Stimulated activated CD4-positive, alpha-beta T cell treated with anti-CD3 and anti-CD28 coated beads, TNF-alpha, amount 100 ng/mL, for 24 hours (primary cell): ENCODE data around the gene NAT8L.

ENCODE experiments used
- DNase-seq, 3 experiments: peaks; one replicate each; pipeline ENCODE4 v3.0.0-alpha.2; 2020; ENCODE audit warnings: low read depth in 3 of 3

The NAT8L gene

GRCh38 chr4:2075987-2076907 lies 17.1 kb downstream of the NAT8L start:
- DNase-seq, result no peak

- no peak for DNase-seq
Measured at GRCh38 chr4:2076908-2077536, 17.9 kb downstream of the NAT8L start.

GRCh38 chr4:2077537-2078460 lies 18.7 kb downstream of the NAT8L start:
- no peak for DNase-seq

GRCh38 chr4:2078584-2078983 lies 19.5 kb downstream of the NAT8L start:
- no peak for DNase-seq

GRCh38 chr4:2079006-2079405 lies 19.9 kb downstream of the NAT8L start:
- DNase-seq, result no peak

- no peak for DNase-seq
Measured at GRCh38 chr4:2079926-2080325, 20.8 kb downstream of the NAT8L start.

- no peak for DNase-seq
Measured at GRCh38 chr4:2080429-2081300, 21.5 kb downstream of the NAT8L start.

DNA sequence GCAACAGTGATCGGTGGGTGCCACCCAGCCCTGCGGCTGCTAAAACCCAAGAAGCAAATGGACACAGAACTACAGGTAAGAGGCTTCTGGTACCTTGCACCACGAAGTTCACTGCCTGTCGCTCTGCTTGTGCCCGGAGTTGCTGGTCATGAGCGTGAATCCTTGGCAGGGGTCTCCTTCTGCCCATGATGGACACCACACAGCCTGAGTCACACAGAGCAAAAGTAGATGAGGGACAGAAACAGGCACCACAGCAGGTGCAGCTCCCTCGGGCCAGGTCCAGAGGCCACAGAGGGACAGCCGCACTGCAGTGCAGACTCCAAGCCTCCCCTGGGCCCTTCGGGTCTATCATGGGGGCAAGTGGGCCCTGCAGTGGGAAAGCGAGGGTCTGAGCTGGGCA lies 22.4 kb downstream of the NAT8L start:
- no peak for DNase-seq

GRCh38 chr4:2082118-2082517 lies 23.0 kb downstream of the NAT8L start:
- no peak for DNase-seq

DNA sequence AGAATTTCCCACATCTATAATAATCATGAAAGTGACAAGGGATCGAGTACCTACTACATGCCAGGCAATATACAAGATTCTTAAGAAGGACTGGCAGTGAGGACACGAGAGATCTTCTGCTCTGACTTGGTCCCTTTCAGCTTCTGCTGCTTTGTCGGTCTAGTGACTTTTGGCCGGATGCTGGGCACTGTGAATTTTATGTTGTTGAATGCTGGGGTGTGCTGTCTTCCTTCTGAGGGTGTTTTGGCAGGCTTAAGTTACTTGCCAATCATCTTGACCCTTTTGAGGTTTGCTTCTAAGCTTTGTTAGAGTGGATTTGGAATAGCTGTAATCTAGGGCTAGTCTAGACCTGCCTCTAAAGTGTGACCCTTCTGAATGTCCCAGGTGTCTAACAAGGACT lies 23.5 kb downstream of the NAT8L start:
- no peak for DNase-seq

- DNase-seq, result no peak
Measured at GRCh38 chr4:2083116-2083825, 24.1 kb downstream of the NAT8L start.

- no peak for DNase-seq
Measured at GRCh38 chr4:2083826-2084160, 24.7 kb downstream of the NAT8L start.

GRCh38 chr4:2084316-2084715 lies 25.2 kb downstream of the NAT8L start:
- DNase-seq, result no peak

DNA sequence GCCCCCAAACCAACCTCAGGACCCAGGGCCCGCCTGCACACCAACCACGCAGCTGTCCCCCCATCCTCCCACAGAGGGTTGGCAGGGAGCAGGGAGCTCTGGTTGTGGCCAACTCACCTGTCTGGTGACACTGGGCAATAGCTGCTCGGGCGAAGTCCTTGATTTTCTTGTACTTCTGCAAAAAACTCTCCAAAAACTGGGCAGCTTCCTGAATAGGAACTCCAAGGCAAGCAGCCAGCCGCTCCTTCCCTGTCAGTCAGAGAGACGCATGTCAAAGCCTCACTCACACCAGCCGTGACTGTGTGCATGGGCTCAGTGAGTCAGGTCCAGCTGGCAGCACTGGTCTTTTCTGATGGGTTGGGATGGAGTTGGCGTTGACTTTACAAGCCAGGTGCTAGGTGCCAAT lies 26.4 kb downstream of the NAT8L start:
- DNase-seq, result no peak

DNA sequence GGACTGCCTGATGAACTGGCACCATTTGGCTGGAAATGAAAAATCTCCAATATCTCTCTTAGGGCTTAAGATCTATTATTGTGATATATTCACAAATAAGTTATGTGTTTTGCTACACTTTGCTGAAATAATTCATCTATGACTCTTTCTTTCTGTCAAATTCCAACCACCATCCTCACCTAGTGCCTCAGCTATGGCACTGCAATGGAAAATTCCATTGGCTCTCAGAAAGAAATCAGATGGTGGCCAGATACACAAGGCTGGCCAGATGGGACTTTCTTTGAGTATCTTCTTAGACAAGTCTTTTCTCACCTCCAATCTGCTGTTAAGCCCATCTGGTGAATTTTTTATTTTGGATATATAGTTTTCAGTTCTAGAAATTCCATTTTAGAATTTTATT lies 28.0 kb downstream of the NAT8L start:
- no peak for DNase-seq

GRCh38 chr4:2089222-2089621 lies 30.1 kb downstream of the NAT8L start:
- DNase-seq, result no peak

DNA sequence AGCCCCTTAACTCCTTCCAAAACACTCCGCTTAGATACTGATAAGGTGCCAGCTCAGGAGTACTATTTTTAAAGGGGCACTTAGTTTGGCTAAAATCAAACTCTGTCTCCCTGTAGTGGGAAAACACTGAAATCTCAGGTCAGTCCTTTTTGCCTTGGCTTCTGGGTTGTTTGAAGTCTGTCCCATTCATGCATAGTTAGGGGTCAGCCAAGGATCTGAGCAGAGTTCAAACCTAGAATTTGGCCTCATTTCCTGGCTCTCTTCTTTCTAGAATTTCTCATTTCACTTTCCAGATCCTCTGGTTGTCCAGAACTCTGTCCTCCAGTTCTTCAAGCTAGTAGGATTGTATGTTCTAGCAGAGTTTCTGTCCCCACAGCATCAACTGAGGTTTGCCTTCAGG lies 31.5 kb downstream of the NAT8L start:
- DNase-seq, result no peak

- no peak for DNase-seq
Measured at GRCh38 chr4:2091990-2092668, 33.0 kb downstream of the NAT8L start.

DNA sequence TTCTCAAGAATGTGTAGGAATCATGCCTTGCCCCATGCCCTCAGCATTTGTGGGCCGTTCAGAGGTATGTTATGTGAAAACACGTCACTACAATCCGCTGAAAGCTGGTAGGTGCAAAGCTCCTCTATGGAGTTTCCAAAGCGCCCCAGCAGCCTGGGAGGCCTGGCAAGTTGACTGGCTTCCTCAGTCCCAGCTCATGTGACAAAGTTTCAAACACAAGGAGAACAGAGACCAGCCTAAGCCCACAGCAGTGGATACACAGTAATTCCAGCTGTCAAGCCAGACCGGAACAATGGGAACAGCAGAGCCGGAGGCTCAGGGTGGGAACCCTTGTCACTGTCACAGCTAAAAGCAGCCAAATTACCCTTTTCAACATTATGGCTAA lies 33.5 kb downstream of the NAT8L start:
- no peak for DNase-seq

GRCh38 chr4:2093265-2093664 lies 34.1 kb downstream of the NAT8L start:
- no peak for DNase-seq
